ENCODE data around the gene KIFAP3.

The KIFAP3 gene

DNA sequence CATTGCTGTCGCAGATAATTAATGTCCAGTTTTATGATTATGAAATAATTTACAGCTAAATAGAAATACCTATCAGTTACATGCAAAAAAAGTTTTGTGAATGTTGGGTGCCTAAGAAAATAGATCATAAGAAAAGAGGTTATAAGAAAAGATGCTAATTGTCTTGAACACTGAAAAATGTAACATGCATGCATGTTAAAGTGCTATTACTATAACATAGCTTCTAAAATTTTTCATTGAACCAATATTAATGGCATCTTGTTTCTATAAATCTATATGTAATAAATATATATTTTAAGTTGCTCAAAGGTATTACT, 145.3 kb downstream of the KIFAP3 start:
- Histone ChIP-seq H4K20me1 (ENCODE audit: control insufficient read depth, insufficient read depth, low read depth, low read length) (no peaks in the 10 kb centered on the region), H3F3A (ENCODE audit: control insufficient read depth, insufficient read depth) (no peaks in the 10 kb centered on the region), H3K4me3 (ENCODE audit: low read length) (no peak overlapping the region), H3K27ac (ENCODE audit: low read depth, low read length) (no peak overlapping the region), H3K4me1 (ENCODE audit: control insufficient read depth, low read length) (no peaks in the 10 kb centered on the region), H3K9me3 (ENCODE audit: control insufficient read depth, insufficient read depth, low read length) (no peaks in the 10 kb centered on the region), H3K9me2 (replicated peaks; ENCODE audit: control insufficient read depth, low read length) (no peaks in the 10 kb centered on the region), H3K36me3 (ENCODE audit: control insufficient read depth, low read length) (no peaks in the 10 kb centered on the region), H3K4me2 (ENCODE audit: low read length) (no peak overlapping the region), H3K79me2 (ENCODE audit: control insufficient read depth, low read length) (no peaks in the 10 kb centered on the region), H3K27me3 (ENCODE audit: control insufficient read depth, low read length) (no peaks in the 10 kb centered on the region)
- no peak for TF ChIP-seq EZH2phosphoT487 (IDR thresholded peaks at IDR 0.05; ENCODE audit: borderline replicate concordance, low read length)
- TF ChIP-seq CTCF (IDR thresholded peaks at IDR 0.05; ENCODE audit: low read depth, low read length, poor library complexity, severe bottlenecking) = no peak

- Histone ChIP-seq H3K36me3 (ENCODE audit: control insufficient read depth, low read length) (no peaks in the 10 kb centered on the region), H3K9me2 (replicated peaks; ENCODE audit: control insufficient read depth, low read length) (no peaks in the 10 kb centered on the region), H3K4me1 (ENCODE audit: control insufficient read depth, low read length) (no peaks in the 10 kb centered on the region), H3F3A (ENCODE audit: control insufficient read depth, insufficient read depth) (no peaks in the 10 kb centered on the region), H3K4me3 (ENCODE audit: low read length) (no peak overlapping the region), H3K27me3 (ENCODE audit: control insufficient read depth, low read length) (no peaks in the 10 kb centered on the region), H3K9me3 (ENCODE audit: control insufficient read depth, insufficient read depth, low read length) (no peaks in the 10 kb centered on the region), H3K4me2 (ENCODE audit: low read length) (no peak overlapping the region), H3K27ac (ENCODE audit: low read depth, low read length) (no peak overlapping the region), H3K79me2 (ENCODE audit: control insufficient read depth, low read length) (no peaks in the 10 kb centered on the region), H4K20me1 (ENCODE audit: control insufficient read depth, insufficient read depth, low read depth, low read length) (no peaks in the 10 kb centered on the region)
- TF ChIP-seq CTCF (IDR thresholded peaks at IDR 0.05; ENCODE audit: low read depth, low read length, poor library complexity, severe bottlenecking) (peak; percentile 75), EZH2phosphoT487 (IDR thresholded peaks at IDR 0.05; ENCODE audit: borderline replicate concordance, low read length) (no peak)
Measured at GRCh38 chr1:169928438-169929209, 145.9 kb downstream of the KIFAP3 start.

DNA sequence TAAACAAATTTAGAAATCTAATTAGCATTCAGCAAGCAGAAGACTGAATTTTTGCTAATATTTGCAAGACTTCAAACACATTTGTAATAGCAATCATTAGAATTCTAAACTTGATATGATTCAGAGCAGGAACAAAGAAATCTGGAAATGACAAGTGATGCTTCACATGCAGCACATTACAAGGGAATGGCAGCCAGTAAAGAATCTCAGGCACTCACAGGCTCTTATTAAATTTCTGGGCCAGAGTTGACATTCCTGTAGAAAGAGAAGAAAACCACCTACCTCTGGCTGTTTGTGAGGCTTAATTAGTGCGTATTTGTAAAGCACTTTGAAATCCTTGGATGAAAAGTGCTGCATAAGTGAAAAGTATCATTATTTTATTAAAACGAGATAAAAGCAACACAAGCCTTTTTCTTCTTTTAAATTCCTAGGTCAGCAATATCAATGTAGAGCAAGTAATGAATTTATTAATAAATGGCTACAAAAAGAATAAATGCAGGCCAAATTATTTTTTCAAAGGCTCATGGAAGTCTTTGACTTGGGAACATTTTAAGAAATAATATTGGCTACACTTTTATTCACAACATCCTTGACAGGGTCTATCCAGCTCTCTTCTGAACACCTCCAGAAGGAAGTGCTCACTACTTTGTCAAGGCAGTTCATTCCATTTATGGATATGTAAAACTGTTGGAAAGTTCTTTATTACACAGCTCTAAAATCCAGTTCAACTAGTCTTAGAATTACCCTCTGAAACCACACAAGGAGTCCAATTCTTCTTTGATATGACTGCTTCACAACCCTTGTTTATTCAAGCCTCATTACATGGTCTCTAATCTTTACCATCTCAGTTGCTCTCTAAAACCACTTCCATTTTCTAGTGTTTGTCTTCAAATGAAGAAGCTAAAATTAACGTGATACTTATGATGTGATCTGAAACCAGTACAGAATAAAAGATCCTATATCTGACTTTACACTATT, 148.7 kb downstream of the KIFAP3 start:
- H4K20me1 ChIP-seq (ENCODE audit: control insufficient read depth, insufficient read depth, low read depth, low read length) = no peaks in the 10 kb centered on the region
- H3K9me3 ChIP-seq (ENCODE audit: control insufficient read depth, insufficient read depth, low read length) = no peaks in the 10 kb centered on the region
- no peaks in the 10 kb centered on the region for H3K4me1 ChIP-seq (ENCODE audit: control insufficient read depth, low read length)
- no peak overlapping the region for H3K27ac ChIP-seq (ENCODE audit: low read depth, low read length)
- H3K4me2 ChIP-seq (ENCODE audit: low read length) = no peak overlapping the region
- no peaks in the 10 kb centered on the region for H3K27me3 ChIP-seq (ENCODE audit: control insufficient read depth, low read length)
- no peaks in the 10 kb centered on the region for H3K9me2 ChIP-seq (replicated peaks; ENCODE audit: control insufficient read depth, low read length)
- no peak overlapping the region for H3K4me3 ChIP-seq (ENCODE audit: low read length)
- TF ChIP-seq CTCF (IDR thresholded peaks at IDR 0.05; ENCODE audit: low read depth, low read length, poor library complexity, severe bottlenecking) = no peak
- no peak for TF ChIP-seq EZH2phosphoT487 (IDR thresholded peaks at IDR 0.05; ENCODE audit: borderline replicate concordance, low read length)
- H3K36me3 ChIP-seq (ENCODE audit: control insufficient read depth, low read length) = no peaks in the 10 kb centered on the region
- H3F3A ChIP-seq (ENCODE audit: control insufficient read depth, insufficient read depth) = no peaks in the 10 kb centered on the region
- H3K79me2 ChIP-seq (ENCODE audit: control insufficient read depth, low read length) = no peaks in the 10 kb centered on the region
